ENCODE measurements around the gene IMPDH2.
A peak's percentile ranks its signal among the peaks of the same experiment; 100 is the strongest.

DNA sequence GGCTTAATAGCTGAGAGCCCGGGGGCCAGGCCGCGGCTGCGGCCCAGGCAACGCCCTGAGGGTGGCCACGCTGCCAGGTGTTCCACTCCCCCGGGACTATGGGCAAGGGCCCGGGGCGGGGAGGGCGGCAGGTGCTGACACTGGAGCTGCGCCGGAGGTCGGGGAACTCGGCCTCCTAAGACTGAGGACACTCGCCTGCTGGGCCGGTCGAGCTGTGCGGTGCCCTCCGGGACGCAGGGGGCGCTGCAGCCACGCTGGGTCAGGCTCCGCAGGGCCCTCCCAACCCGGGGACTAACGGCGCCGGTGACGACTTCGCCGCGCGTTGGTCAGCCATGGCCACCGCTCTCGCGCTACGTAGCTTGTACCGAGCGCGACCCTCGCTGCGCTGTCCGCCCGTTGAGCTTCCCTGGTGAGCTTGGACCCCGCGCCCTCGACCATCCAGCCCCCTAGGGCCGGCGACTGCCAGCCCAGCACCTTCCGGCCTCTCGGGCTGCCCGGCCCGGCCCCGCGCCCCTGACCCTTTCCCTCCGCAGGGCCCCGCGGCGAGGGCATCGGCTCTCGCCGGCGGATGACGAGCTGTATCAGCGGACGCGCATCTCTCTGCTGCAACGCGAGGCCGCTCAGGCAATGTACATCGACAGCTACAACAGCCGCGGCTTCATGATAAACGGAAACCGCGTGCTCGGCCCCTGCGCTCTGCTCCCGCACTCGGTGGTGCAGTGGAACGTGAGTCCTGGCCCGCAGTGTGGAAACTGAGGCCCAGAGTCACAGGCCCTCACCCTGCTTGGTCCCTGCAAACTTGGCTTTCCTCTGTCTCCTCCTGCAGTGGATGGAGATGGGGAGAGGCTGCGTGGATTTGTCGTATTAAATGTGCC lies 7.1 kb downstream of the IMPDH2 start, which contains the start of gene NDUFAF3:
- no peak for TF ChIP-seq SPI1 (IDR thresholded peaks at IDR 0.05; ENCODE audit: low read depth, low read length)
- TF ChIP-seq POLR2A (IDR thresholded peaks at IDR 0.05; ENCODE audit: low read depth, low read length): peak; percentile 95
- TF ChIP-seq POLR2AphosphoS5 (IDR thresholded peaks at IDR 0.05; ENCODE audit: low read depth, low read length): peak; percentile 94

All from GM12891 (cell line).